DMS153 (cell line): ENCODE data around the gene WASF2.
"Not testable (repeated sequence)": the region's sequence is repeated elsewhere in the genome, so short reads cannot be mapped to it uniquely, and the experiment has no call there.

Experiments used
- DNase-seq: peaks from one replicate; lab custom pipeline; 2025; lab: John Stamatoyannopoulos, UW

The WASF2 gene

DNA sequence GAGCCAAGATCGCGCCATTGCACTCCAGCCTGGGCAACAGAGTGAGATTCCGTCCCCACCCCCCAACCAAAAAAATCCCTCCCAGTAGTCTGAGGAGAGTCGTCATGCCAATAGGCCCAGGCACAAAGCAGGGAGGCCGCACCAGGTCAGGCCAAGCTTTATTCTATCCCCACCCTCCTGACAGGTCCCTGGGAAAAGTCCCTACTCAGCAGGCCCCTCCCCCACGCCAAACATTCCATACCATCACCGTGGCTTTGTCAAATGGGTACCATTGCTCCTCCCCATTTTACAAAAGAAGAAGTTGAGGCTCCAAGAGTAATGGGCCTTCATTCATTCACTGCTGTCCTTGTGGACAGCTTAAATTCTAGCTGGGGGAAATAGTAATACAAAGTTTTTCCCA, 92.2 kb downstream of the WASF2 start:
- no peak for DNase-seq

DNA sequence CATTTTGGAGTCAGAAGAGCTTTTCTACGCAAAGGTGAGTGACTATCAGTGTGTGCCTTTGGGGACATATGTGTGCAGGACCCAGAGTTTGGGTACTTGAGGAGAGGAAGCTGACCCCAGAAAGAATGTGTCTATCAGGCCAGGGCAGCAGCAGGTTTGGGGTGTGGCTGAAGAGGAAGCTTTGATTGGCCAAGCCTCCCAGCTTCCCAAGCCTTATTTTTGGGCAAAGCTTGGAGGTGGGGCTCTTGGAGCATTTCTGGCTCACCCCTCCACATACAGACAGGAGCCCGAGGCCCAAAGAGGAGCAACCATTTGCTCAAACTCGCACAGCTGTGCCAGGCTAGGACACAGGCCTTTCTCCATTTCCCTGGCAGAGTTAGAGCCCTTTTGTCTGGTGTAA, 92.9 kb downstream of the WASF2 start:
- no peak for DNase-seq

DNA sequence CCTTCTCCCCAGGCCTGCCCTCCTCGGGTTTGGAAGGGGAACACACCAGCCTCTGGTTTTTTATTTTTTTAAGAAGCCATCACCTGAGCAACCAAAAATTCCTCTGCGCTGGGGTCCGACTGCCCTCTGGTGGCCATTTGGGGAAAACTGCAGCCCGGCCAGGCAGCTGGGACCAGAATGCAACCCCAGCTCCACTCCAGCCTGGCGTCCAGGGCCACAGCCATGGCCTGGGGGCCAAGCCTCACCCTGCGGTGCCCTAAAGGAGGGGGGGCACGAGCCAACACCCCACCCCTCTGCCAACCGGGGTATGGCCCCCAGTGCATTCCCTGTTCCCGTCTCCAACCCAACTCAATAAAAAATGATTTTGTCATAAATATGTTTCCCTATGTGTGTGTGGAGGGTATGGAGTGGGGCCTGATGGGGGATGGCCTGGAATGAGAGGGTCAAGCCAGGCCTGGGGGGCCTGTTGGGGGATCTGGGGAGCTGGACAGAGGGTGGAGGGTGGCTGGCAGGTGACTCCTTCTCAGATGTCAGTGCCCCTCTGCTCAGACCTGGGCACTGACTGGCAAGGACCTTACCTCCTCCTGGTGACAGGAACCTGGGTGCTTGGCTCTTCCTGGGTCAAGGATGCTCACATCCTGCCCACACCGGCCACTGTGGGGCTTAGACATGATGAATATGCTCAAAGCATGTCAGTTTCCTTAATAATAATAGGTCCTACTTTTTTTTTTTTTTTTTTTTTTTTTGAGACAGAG, 94.3 kb downstream of the WASF2 start:
- DNase-seq = peak; percentile 51

DNA sequence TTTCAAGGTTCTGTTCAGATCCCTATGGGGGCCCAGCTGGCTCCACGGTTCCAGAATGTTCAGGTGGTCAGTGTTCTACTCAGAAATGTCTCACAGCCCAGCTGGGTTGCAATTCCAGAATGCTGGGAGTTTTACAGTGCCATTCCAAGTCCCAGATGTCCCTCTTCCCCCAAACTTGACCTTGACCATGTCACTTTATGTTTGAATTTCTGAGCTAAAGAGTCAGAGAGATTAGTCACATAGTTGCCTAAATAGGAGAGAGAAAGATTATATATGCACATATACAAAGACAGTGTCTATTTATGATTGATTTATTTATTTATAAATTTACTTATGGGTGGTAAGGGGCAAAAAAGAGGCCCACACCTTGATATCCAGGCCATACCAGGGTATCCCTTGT, 95.0 kb downstream of the WASF2 start:
- no peak for DNase-seq

DNA sequence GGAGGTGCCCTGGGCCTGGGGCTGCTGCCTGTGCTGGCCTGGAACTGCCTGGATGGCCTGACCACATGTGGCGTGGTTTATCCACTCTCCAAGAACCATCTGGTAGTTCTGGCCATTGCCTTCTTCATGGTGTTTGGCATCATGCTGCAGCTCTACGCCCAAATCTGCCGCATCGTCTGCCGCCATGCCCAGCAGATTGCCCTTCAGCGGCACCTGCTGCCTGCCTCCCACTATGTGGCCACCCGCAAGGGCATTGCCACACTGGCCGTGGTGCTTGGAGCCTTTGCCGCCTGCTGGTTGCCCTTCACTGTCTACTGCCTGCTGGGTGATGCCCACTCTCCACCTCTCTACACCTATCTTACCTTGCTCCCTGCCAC, 95.7 kb downstream of the WASF2 start:
- DNase-seq = no peak

DNA sequence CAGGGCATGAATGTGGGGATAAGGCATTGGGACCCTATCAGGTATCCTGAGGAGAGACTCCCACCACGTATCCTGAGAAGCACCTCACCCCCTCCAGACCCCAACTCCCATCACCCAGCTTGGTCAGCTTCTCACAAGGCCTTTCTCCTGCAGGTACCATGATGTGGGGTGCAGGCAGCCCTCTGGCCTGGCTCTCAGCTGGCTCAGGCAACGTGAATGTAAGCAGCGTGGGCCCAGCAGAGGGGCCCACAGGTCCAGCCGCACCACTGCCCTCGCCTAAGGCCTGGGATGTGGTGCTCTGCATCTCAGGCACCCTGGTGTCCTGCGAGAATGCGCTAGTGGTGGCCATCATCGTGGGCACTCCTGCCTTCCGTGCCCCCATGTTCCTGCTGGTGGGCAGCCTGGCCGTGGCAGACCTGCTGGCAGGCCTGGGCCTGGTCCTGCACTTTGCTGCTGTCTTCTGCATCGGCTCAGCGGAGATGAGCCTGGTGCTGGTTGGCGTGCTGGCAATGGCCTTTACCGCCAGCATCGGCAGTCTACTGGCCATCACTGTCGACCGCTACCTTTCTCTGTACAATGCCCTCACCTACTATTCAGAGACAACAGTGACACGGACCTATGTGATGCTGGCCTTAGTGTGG, 96.2 kb downstream of the WASF2 start:
- no peak for DNase-seq

DNA sequence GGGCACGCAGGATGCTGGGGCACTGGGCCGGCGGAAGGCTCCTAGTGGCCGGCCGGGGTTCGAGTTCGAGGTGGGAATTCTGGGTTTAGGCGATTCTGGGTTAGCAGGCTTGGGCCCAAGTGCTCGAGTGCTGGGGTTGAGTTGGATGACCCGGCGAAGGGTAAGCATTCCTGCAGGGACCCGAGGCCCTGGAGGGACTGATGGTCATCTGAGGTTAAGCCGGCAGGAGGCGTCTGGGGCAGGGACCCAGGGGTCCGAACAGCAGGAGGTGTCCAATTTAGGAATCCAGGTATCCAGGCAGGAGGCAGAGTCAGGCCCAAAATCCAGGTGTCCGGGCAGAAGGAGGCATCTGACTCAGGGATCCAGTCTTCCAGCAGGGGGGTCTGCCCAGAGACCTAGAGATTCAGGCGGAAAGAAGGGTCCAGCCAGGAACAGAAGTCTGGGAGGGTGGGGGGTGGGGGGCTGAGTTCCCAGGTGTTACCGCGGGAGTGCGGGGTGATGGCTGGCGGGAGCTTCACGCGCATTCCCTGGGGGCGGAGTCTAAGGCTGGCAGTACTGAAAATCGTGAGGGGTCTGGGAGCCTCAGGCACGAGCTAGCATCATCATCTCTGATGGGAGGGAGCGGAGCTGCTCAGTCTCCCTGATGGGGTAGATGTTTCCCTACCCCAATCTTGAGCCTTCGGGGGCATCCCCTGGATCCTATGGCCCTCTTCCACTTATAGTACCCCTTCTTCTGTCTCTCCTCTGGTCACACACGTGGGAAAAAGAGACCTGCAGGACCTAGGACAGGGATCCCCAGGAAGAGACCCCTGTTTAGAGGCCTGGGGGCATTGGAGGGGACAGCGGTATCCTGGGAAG, 97.0 kb downstream of the WASF2 start:
- no peak for DNase-seq

DNA sequence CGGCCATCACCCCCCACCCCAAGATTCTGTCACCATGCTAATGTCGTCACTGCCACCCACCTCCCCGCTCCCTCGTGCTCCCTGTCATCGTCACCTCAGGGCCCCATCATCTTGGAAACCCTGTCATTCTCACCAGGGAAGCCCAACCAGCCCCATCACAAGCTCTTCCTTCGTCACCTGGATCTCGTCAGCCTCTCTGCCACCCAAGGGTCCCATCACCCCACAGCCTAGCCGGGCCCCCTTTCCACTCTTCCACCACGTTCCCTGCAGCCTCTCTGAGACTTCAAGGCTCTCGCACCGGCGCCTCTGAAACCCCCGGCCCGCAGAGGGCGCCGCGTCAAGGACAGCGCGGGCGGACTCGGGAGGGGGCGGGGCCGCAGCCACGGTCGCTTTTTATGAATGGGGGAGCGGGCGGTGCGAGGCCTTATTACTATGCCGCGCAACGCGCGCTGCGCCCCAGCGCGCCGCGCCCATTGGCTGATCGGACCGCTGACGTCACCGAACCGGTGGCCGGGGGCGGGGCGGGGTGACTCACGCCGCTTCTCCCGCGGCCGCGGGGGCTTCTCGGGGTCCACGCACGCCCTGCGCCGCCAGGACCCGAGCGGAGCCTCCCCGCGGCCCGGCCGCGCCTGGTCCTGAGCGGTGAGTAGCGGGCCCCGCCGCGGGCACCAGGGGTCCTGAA, 97.7 kb downstream of the WASF2 start, which contains the start of gene GPR3:
TSS of gene GPR3 (plus strand) at position 527 of the 682 bp plus-strand sequence. CDS start 1,177 bp downstream, outside the sequence.
- DNase-seq = peak; percentile 89

DNA sequence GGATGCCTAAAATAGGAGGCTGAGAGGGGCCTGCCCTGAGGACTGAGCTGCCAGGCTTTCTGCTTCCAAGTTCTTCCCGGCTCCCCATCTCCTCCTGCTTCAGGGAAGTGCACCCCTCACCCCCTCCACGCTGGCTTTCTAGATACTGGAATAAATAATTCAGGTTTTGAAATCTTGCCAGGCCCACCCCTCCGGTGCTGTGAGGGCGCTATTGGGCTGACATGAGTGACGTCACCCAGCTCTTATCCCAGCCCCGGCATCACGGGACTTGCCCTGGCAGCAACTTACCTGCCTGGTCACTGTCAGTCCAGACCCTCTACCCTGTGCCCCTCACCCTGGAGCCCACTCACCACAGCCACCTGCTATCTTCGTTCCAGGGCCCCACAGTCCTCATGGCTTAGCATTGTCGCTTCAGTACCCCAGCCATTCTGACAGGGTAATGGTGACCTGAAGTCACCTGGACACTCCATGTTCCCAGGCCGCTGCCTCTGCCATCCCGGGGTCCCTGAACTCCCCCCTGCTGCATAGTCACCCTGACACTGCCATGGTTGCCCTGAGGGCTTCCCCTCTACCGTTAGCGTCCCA, 98.4 kb downstream of the WASF2 start:
- peak; percentile 62 for DNase-seq

DNA sequence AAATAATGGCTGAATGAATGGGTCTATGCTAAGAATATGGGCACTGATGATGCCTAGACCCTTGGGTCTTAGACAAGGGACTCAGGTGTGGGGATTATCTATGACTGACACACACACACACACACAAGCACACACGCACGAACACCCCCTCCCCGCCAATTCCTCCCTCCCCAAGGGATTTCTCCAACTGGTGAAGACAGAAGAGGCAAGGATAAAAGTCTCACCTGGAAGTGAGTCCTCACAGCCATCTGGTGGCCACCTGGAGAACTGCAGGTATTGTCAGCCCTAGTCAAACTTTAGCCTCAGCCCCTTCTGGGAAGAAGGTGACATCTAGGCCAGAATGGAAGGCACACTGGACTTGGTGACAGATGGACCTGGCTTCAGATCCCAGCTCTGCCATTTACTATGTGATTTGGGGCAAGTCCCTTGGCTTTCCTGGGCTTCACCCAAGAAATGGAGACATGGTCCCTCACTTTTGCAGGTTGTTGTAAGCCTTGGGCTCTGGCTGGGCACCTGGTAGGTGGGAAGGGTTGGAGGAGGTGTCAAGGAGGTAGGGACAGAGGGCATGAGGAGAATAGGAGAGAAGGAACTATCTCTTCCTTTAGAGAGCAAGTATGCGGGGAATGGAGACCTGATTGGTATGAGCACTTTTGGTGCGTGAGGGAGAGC, 101.5 kb downstream of the WASF2 start:
- DNase-seq = peak; percentile 49

DNA sequence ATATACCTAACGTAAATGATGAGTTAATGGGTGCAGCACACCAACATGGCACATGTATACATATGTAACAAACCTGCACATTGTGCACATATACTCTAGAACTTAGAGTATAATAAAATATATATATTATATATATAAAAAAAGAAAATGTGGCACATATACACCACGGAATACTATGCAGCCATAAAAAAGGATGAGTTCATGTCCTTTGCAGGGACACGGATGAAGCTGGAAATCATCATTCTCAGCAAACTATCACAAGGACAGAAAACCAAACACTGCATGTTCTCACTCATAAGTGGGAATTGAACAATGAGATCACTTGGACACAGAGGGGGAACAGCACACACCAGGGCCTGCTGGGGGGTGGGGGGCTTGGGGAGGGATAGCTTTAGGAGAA, 105.2 kb downstream of the WASF2 start:
- DNase-seq = not testable (repeated sequence)

DNA sequence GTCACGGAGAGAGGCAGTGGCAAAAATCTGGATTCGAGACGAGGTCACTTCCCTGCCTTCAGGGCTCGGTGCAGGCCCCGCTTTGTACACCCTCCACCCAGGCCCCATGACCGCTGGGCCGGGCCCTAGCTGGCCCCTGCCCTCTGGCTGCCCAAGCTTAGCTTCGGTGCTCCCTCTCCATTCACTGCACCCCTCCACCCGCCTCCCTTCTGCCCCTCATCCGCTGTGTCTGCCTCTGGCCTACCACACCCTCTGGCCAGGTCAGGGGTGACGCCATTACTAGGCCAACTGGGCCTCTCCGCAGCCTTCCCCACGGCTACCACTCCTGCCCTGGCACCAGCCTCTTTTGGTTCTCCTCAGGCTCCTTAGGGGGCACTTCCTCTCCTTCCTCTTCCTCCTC, 106.3 kb downstream of the WASF2 start:
- DNase-seq = no peak

DNA sequence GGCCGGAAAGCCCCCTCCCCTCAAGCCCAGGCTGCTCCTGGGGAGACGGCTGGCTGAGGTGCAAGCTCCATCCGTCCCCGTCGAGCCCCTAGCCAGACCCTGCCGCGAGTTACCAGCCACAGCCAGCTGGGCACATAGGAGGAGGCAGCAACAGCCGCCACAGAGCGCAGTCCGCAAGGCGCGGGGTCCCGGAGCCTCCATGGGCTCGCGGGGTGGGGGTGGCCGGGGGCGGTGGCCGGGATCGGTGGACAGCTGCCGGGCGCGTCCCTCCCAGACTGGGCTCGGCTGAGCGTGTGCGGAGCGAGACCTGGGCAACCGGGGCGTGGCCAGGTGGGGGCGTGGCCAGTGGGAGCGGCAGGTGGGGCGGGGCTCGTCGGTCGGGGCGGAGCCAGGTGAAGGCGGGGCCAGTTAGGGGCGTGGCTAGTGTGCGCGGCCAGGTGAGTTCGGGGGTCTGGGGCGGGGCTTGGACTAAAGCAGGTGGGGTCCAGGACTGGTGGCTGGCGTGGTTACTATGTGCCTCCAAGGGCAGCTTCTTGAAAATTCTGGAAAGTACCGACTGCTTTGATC, 106.8 kb downstream of the WASF2 start, which contains the start of gene CD164L2:
TSS of gene CD164L2 (minus strand) at position 295 of the 567 bp plus-strand sequence. CDS start at position 201, 94 bp downstream.
- no peak for DNase-seq

DNA sequence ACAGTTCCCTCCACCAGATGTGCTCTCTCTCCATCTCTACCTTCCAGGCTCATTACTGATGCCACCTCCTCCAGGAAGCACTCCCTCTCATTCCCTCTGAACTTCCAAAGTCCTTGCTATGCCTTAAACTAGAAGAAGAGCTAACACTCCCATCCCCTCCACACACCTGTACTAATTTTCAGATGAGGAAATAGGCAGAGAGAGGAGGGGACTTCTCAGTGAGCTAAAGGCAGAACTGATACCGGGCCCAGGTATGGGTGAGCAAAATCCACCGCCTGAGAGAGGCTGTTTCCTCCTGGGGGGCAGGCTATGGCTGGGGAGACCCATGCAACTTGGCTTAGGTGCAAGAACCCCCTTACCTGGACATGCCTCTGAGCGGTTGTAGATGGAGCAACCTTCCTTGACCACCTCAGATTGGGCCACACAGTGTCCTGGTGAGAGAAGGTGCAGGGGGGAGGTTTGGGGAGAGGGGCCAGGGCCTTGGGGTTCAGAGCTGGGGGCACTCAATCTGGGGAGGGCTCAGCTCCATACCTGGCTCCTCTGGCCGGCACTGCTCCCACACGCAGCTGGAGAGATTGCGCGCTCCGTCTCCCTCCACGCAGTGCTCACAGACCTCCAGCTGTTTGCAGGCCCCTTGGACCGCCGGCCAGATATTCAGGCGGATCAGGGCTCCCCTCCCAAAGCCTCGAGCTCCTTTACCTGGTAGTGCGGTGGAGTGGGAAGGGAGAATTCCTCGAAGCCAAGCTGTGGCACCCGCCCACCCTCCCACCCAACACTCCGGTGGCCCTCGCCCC, 107.8 kb downstream of the WASF2 start:
- DNase-seq = no peak

DNA sequence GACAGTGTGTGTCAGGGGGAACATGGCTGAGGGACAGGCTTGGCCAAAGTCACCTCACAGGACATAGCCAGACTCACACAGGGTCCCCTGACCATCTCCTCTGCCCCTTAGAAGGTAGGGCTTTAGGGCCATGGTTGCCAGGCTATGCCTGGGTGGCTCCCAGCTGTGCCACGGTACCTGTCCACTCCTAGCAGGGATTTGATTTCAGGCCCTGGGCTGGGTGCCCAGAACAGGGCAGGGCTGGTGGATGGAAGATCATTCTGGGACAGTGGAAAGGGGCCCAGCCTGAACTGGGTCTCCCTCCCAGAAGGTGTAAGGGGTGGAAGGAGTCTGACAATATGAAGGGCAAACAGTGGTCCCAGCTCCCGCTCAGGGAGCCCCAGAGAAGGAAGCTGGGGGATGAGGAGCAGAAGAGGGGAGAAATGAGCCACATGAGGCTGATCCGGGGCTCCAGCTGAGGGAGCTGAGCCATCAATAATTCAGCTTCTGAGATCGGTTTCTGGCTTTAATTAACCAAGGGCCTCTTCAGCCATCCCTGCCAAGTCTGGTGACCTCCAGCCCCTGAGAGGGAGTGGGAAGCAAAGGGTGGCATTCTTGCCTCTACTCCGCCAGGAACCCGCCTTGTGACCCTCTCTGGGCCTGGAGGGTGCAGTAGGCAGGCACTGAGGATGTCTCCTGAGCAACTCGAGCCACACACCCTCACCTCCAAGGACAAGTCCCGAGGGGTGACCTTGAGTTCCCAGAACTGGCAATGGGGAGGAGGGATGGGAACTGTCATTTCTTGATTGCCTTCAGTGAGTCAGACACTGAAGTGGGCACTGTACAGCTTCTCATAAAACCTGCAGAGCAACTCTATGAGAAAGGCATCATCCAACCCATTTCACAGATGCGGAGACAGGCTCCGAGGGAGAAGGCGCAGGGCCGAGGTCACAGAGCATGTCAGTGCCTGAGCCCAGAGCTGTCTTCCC, 108.9 kb downstream of the WASF2 start:
- DNase-seq = no peak

DNA sequence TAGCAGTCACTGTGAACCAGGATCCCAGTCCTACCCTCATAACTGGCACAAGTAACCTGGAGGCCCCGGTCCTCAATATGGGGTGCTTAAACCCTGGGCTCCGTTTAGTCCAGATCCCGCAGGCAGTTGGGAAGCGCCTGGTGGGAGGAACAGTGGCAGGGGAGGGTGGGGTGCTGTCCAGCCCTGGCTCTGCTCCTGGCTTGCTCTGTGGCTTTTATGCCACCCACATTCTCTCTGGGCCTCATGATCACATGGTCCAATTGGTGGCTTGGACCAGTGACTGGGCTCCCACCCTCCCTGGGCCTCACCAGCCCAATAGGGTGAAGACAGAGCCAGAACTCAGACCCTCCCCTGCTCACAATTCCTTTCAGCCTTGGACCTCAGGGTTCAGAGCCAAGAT, 109.7 kb downstream of the WASF2 start:
- no peak for DNase-seq

DNA sequence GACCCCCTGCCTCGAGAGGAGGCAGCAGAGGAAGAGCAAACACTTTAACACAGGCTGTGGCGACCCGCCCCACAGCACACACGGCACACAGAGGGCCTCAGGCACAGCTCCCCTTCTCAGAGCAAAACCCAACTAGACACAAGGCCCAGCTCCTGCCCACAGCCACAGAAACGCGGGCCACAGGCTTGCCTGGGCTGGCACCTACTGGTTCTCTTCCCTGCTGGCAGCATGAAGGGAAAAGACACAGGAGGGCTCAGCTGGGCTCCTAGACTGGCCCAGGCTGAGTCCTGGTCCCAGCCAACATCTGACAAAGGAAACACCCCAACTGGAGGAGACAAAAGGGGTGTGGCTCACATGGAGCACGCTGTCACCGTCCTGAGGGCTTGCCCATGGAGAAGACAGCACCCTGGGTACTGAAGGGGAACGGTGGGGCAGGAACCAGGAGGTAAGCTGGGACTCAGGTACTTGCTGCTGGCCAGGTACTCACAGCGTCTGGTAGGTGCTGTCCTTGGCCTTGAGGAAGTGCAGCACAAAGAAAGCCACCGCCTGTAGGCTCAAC, 110.3 kb downstream of the WASF2 start:
- DNase-seq = no peak

DNA sequence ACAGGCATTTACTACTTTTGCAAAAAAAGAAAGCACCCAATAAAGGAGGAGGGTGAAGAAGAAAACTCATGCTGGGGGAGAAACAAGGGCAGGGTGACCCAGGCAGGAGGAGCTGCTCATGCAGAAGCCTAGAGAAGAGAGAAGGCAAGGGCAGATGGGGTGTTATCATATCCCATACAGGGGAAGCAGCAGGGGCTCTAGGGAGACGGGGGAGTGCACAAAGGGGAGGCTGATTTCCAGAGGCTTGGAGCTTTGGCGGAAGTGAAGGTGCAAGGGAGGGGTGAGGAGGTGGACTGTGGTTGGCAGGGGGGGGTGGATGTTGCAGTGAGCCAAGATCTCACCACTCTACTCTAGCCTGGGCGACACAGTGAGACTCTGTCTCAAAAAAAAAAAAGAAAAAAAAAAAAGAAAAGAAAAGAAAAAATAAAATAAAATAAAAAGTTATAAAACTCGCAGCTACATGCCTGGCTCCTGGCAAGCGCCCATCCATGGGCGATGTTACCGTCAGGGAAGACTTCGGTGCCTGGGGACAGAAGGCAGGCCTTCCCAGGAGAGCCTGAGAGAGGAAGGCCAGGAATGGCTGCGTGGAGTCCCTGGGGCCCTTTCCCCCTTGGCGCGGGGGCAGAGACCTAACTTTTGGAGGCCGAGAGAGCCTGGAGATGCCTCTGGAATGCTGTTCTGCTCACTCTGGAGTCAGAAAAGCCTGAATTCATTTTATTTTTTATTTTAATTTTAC, 112.0 kb downstream of the WASF2 start:
- DNase-seq = no peak
